HuH-7 (cell line): Measurements from ENCODE around the gene GKN2.

Source experiments
- DNase-seq: peaks from one replicate; pipeline ENCODE4 v3.0.0; 2011; ENCODE audit warnings: low spot score

The GKN2 gene

GRCh38 chr2:68952887-68953521, at the start of gene GKN2:
GKN2 (minus strand) TSS chr2:68952893; CDS start chr2:68952861, 32 bp downstream.
- DNase-seq, result no peak

GRCh38 chr2:69001879-69002278, 49.2 kb upstream of the GKN2 start:
- no peak for DNase-seq

GRCh38 chr2:68997401-68997800, 44.7 kb upstream of the GKN2 start:
- DNase-seq, result no peak

- no peak for DNase-seq
Measured at GRCh38 chr2:68995916-68996315, 43.2 kb upstream of the GKN2 start.

- DNase-seq, result no peak
Measured at GRCh38 chr2:68994864-68995263, 42.2 kb upstream of the GKN2 start.

- DNase-seq, result no peak
Measured at GRCh38 chr2:68993660-68994059, 41.0 kb upstream of the GKN2 start.

- DNase-seq, result no peak
Measured at GRCh38 chr2:68992933-68993332, 40.2 kb upstream of the GKN2 start.

- no peak for DNase-seq
Measured at GRCh38 chr2:68992341-68992740, 39.6 kb upstream of the GKN2 start.

GRCh38 chr2:68989035-68989434, 36.3 kb upstream of the GKN2 start:
- DNase-seq, result no peak

- no peak for DNase-seq
Measured at GRCh38 chr2:68987021-68987503, 34.4 kb upstream of the GKN2 start.

GRCh38 chr2:68980956-68981355, 28.3 kb upstream of the GKN2 start:
- no peak for DNase-seq

- no peak for DNase-seq
Measured at GRCh38 chr2:68978098-68978497, 25.4 kb upstream of the GKN2 start.

- no peak for DNase-seq
Measured at GRCh38 chr2:68977453-68977852, 24.8 kb upstream of the GKN2 start.

- DNase-seq, result no peak
Measured at GRCh38 chr2:68975844-68976243, 23.2 kb upstream of the GKN2 start.

- no peak for DNase-seq
Measured at GRCh38 chr2:68974946-68975665, 22.4 kb upstream of the GKN2 start.

- DNase-seq, result no peak
Measured at GRCh38 chr2:68974251-68974650, 21.6 kb upstream of the GKN2 start, which contains the start of gene GKN1. GKN1 (plus strand) TSS chr2:68974636; CDS start chr2:68974678, 42 bp downstream.

- no peak for DNase-seq
Measured at GRCh38 chr2:68971591-68972231, 19.0 kb upstream of the GKN2 start.

GRCh38 chr2:68970566-68971265, 18.0 kb upstream of the GKN2 start:
- DNase-seq, result no peak

GRCh38 chr2:68969736-68970490, 17.2 kb upstream of the GKN2 start:
- no peak for DNase-seq

- no peak for DNase-seq
Measured at GRCh38 chr2:68968221-68968620, 15.5 kb upstream of the GKN2 start.

- DNase-seq, result no peak
Measured at GRCh38 chr2:68964282-68964681, 11.6 kb upstream of the GKN2 start.

- no peak for DNase-seq
Measured at GRCh38 chr2:68961380-68961779, 8.7 kb upstream of the GKN2 start.
